Colon (tissue), 2 donors: ENCODE results near the gene RADIL.

Experiments used
- FAIRE-seq: peaks from 2 replicates; lab custom pipeline; 2012; peaks lifted over from hg19 to GRCh38; lab: Jason Lieb, UNC
- donor health status: control.
- donor health status: control.

RADIL gene

GRCh38 chr7:4775250-4775847 is 108.2 kb downstream of the RADIL start, which contains the start of gene AP5Z1:
TSS of gene AP5Z1 (plus strand) at chr7:4775623. CDS start at chr7:4775716, 93 bp downstream.
- FAIRE-seq, result no peak

GRCh38 chr7:4774658-4775249 is 108.8 kb downstream of the RADIL start:
- FAIRE-seq, result no peak

- FAIRE-seq, result no peak
Observed at GRCh38 chr7:4774007-4774406, 109.5 kb downstream of the RADIL start.

DNA sequence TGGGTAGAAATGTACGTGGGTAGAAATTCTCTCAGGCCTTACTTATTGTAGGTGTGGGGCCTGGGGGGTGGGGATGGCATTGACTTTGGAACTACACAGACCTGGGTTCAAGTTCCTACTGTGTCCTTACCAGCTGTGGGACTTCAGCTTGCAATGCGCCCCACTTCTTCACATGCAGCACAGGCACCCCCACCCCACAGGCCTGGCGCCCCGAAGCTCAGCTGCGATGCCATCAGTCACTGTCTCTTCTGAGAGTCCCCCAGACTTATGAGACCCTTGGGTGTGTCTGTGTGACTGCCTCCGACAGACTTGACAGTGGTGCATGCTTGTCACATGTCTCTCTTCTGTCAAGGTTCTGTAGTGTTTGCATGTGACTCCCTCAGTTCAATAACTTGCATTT is 111.2 kb downstream of the RADIL start:
- FAIRE-seq, result no peak

- no peak for FAIRE-seq
Observed at GRCh38 chr7:4771737-4772136, 111.8 kb downstream of the RADIL start.

- FAIRE-seq, result no peak
Observed at GRCh38 chr7:4770886-4771285, 112.6 kb downstream of the RADIL start.

GRCh38 chr7:4769761-4770160 is 113.8 kb downstream of the RADIL start:
- FAIRE-seq, result no peak

DNA sequence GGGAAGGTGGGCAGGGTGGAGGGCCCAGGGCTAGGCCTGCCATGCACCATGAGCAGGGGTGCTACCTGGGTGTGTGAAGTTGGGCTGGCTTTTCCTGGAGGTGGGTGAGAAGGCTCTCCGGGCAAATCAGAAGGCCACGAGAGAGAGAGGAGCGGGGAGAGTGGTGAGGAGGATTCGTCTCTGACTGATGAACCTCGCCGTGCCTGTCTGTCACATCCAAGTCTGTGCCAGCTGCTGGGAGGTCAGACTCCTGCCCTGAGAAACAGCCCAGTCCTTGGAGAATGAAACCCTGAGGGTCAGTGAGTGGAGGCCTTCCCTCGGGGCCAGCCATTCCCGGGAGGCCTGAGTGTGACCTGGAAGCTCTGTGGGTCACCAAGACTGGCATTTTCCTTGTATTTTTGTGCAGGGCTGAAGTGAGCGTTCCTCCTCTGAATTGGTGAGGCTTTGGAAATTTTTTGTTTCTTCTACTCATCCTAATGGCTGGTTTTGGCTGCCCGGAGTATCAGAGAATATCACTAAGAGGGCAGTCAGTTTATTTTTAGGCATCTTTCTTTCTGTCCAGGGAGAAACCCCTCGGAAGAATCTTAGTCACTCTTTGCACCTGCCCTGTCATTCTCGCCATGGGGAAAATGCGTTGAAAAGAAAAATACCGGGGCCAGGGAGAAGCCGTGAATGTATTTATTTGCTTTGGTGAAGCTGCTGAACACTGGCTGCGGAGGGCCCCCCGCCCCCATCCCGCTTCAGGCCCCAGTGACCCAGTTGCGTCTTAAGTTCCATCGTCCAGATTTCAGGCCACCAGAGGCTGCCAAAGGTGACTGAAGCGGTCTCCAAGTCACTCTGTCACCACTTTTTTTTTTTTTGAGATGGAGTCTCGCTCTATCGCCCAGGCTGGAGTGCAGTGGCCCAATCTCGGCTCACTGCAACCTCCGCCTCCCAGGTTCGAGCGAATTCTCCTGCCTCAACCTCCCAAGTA is 114.6 kb downstream of the RADIL start:
- no peak for FAIRE-seq

GRCh38 chr7:4766666-4767519 is 116.6 kb downstream of the RADIL start:
- no peak for FAIRE-seq

DNA sequence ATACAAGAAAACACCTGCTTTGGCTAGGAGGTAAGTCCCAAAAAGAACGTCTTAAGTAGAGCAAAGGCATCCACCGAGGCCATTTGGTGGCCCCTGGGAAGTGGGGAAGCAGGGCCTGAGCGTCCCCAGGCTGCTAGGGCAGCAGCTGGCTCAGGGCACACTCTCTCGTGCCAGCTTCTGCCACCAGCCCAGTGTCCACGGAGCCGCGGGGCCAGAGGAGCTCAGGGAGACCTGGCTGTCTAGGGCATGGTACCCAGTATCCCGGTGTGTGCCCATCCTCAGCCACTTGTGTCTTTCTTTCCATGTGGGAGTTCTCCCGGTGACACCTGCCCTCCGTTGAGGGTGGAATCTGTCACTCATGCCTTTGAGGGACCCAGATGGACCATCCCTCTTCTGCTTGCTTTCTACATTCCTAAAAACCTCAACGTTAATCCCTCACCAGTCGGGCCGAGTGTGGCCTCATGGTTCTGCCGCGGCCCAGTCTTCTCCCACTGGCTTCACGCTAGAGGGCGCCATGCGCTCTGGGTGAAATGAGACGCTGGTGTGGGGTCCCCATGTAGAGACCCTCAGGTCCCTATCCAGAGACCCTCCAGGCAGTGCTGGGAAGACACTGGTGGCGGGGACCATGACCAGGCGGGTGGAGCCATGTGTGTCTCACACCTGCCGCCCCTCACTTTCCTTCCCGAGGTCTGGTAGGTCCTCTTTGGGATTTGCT is 117.6 kb downstream of the RADIL start:
- no peak for FAIRE-seq

GRCh38 chr7:4764402-4765007 is 119.0 kb downstream of the RADIL start:
- FAIRE-seq, result no peak

DNA sequence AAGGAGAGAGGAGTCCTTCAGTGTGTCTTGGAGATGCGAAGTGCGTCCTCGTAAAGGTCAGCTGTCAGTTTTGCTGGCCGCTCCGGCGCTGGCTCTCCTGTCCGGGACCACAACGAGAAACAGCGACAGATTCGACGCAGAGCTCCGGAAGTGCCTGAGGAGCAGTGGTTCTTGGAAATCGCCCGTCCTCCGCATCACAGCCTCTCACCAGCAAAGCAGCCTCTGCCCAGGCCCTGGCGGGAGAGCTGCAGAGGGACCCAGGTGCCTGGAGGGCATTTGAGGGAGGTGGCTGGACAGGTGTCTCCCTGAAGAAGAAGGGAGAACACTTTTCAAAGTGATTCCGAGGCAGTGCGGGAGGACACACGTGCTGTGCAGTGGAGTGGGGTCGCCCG is 119.7 kb downstream of the RADIL start:
- FAIRE-seq, result no peak

GRCh38 chr7:4763091-4763793 is 120.3 kb downstream of the RADIL start:
- FAIRE-seq, result no peak

GRCh38 chr7:4762121-4763055 is 121.1 kb downstream of the RADIL start:
- no peak for FAIRE-seq

DNA sequence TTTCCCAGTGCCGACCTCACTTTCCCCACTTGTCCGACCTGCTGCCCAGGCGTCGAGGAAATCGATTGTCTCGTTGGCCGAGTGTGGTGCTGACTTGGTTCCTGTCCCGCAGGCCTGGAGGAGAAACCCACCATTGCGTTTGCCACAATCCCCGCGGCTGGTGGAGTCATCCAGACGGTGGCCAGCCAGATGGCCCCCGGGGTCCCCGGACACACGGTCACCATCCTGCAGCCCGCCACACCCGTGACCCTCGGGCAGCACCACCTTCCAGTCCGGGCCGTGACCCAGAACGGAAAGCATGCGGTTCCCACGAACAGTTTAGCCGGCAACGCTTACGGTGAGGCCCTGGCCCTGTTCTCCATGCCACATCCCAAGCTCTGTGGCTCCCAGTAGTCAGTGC is 122.6 kb downstream of the RADIL start:
- no peak for FAIRE-seq

DNA sequence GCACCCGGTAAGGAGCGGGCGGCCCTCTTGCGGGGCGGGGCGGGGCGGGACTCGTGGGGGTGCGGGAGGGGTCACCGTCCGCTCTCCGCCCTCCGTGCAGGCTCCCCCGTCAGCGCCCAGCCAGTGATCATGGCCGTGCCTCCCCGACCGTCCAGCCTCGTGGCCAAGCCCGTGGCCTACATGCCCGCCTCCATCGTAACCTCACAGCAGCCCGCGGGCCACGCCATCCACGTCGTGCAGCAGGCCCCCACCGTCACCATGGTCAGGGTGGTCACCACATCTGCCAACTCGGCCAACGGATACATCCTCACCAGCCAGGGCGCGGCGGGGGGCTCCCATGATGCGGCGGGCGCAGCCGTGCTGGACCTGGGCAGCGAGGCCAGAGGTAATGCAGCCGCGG is 124.3 kb downstream of the RADIL start:
- FAIRE-seq, result no peak

DNA sequence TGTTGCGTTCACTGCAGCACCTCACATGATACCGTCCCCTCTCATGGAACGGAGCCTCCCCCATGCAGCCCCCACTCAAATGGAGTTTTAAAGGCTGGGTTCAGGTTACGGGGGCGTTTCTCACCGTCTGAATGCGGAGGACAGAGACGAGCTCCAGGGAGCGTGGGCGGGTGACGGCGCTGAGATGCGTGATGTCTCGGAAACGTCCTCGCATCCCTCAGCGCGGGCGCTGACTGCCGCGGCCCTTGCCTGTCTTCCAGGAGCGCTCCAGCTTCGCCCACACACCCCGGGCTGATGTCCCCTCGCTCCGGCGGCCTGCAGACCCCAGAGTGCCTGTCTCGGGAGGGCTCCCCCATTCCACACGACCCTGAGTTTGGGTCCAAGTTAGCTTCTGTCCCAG is 124.7 kb downstream of the RADIL start:
- no peak for FAIRE-seq

- no peak for FAIRE-seq
Observed at GRCh38 chr7:4758111-4758510, 125.4 kb downstream of the RADIL start.

- FAIRE-seq, result no peak
Observed at GRCh38 chr7:4755045-4755444, 128.5 kb downstream of the RADIL start.
